ENCODE data around the gene C8G.

GRCh38 chr9:136942881-136943230 lies 2.2 kb upstream of the C8G start:
- no peak for TF ChIP-seq GATA2 (IDR thresholded peaks at IDR 0.05; ENCODE audit: low read depth, low read length)
- no peak for TF ChIP-seq GATA3 (IDR thresholded peaks at IDR 0.05; ENCODE audit: low read depth, low read length)

Measured in SH-SY5Y (cell line).